SK-N-SH treated with all-trans-retinoic acid at 6 μM for 48 hours (cell line): ENCODE measurements around the gene GPR55.

ENCODE experiments used
- ATAC-seq: fragments of 200-7000 bp; cut with Tn5 transposase; 3 replicates; pipeline ENCODE4 v1.9.1; 2020; ENCODE audit warnings: mild to moderate bottlenecking, moderate library complexity
- ARNTL ChIP-seq: fragments of 450-650 bp; formaldehyde crosslinking; IDR thresholded peaks from 2 replicates; pipeline ENCODE4 v1.5.0; 2020; ENCODE audit warnings: low read depth, mild to moderate bottlenecking, moderate library complexity, borderline replicate concordance
- BACH2 ChIP-seq: fragments of 250-450 bp; sonication (Bioruptor Pico); IDR thresholded peaks from 2 replicates; pipeline ENCODE4 v1.9.0; 2021; ENCODE audit warnings: mild to moderate bottlenecking, borderline replicate concordance
- CREB5 ChIP-seq: fragments of 250-450 bp; sonication (Bioruptor Pico); IDR thresholded peaks from 2 replicates; pipeline ENCODE4 v1.5.1; 2020; ENCODE audit warnings: low read depth, mild to moderate bottlenecking, moderate library complexity
- CSRNP3 ChIP-seq: fragments of 250-450 bp; sonication (Bioruptor Pico); IDR thresholded peaks from 2 replicates; pipeline ENCODE4 v1.5.1; 2021; ENCODE audit warnings: mild to moderate bottlenecking, moderate library complexity
- ESRRG ChIP-seq: fragments of 250-450 bp; sonication (Bioruptor Pico); IDR thresholded peaks from 2 replicates; pipeline ENCODE4 v1.6.1; 2021; ENCODE audit warnings: mild to moderate bottlenecking
- GLIS3 ChIP-seq: fragments of 250-450 bp; sonication (Bioruptor Pico); IDR thresholded peaks from 2 replicates; pipeline ENCODE4 v1.5.0; 2020; ENCODE audit warnings: mild to moderate bottlenecking, moderate library complexity
- ISL1 ChIP-seq: fragments of 250-450 bp; sonication (Bioruptor Pico); IDR thresholded peaks from 2 replicates; pipeline ENCODE4 v2.1.2; 2022; ENCODE audit warnings: mild to moderate bottlenecking, moderate library complexity
- OSR1 ChIP-seq: fragments of 250-450 bp; sonication (Bioruptor Pico); IDR thresholded peaks from 2 replicates; pipeline ENCODE4 v1.8.0; 2022; ENCODE audit warnings: moderate library complexity, mild to moderate bottlenecking, inconsistent platforms
- PPARA ChIP-seq: fragments of 250-450 bp; sonication (Bioruptor Pico); IDR thresholded peaks from 2 replicates; pipeline ENCODE4 v1.5.0; 2020; ENCODE audit warnings: mild to moderate bottlenecking, borderline replicate concordance
- RARB ChIP-seq: fragments of 250-450 bp; sonication (Bioruptor Pico); IDR thresholded peaks from 2 replicates; pipeline ENCODE4 v1.8.0; 2021; ENCODE audit warnings: mild to moderate bottlenecking, moderate library complexity
- SNAI2 ChIP-seq: fragments of 250-450 bp; sonication (Bioruptor Pico); IDR thresholded peaks from 2 replicates; pipeline ENCODE4 v1.5.0; 2020; ENCODE audit warnings: mild to moderate bottlenecking, moderate library complexity
- TOX ChIP-seq: fragments of 250-450 bp; sonication (Bioruptor Pico); IDR thresholded peaks from 2 replicates; pipeline ENCODE4 v1.8.0; 2021; ENCODE audit warnings: mild to moderate bottlenecking, moderate library complexity, borderline replicate concordance
- TSHZ2 ChIP-seq: fragments of 250-450 bp; sonication (Bioruptor Pico); IDR thresholded peaks from 2 replicates; pipeline ENCODE4 v1.5.0; 2020; ENCODE audit warnings: mild to moderate bottlenecking, moderate library complexity
- ZC3H10 ChIP-seq: fragments of 250-450 bp; sonication (Bioruptor Pico); IDR thresholded peaks from 2 replicates; pipeline ENCODE4 v1.5.1; 2021; ENCODE audit warnings: mild to moderate bottlenecking, moderate library complexity
- ZFP3 ChIP-seq: fragments of 250-450 bp; sonication (Bioruptor Pico); IDR thresholded peaks from 2 replicates; pipeline ENCODE4 v1.5.0; 2020; ENCODE audit warnings: mild to moderate bottlenecking, moderate library complexity
- ZFP30 ChIP-seq: fragments of 450-650 bp; formaldehyde crosslinking; IDR thresholded peaks from 2 replicates; pipeline ENCODE4 v1.5.0; 2022; ENCODE audit warnings: mild to moderate bottlenecking, moderate library complexity
- ZNF565 ChIP-seq: fragments of 450-650 bp; formaldehyde crosslinking; conservative IDR thresholded peaks from 2 replicates; pipeline ENCODE4 v1.5.0; 2020; ENCODE audit warnings: low read depth, mild to moderate bottlenecking, moderate library complexity
- ZNF70 ChIP-seq: fragments of 450-650 bp; formaldehyde crosslinking; IDR thresholded peaks from 2 replicates; pipeline ENCODE4 v1.5.0; 2020; ENCODE audit warnings: mild to moderate bottlenecking, moderate library complexity
- ZNF8 ChIP-seq: fragments of 450-650 bp; formaldehyde crosslinking; IDR thresholded peaks from 2 replicates; pipeline ENCODE4 v1.5.0; 2020; ENCODE audit warnings: mild to moderate bottlenecking, moderate library complexity
- TF ChIP-seq, protein P1 (sequence below): fragments of 250-450 bp; sonication (Bioruptor Pico); IDR thresholded peaks from 2 replicates; pipeline ENCODE4 v1.8.0; 2021; ENCODE audit warnings: low read depth, mild to moderate bottlenecking, moderate library complexity, borderline replicate concordance

GPR55 gene

GRCh38 chr2:230961091-230961491 lies 36.0 kb upstream of the GPR55 start (continued):
- no peak for TF ChIP-seq TSHZ2 (CRISPR knock-in tag)
- TF ChIP-seq, protein P1, sequence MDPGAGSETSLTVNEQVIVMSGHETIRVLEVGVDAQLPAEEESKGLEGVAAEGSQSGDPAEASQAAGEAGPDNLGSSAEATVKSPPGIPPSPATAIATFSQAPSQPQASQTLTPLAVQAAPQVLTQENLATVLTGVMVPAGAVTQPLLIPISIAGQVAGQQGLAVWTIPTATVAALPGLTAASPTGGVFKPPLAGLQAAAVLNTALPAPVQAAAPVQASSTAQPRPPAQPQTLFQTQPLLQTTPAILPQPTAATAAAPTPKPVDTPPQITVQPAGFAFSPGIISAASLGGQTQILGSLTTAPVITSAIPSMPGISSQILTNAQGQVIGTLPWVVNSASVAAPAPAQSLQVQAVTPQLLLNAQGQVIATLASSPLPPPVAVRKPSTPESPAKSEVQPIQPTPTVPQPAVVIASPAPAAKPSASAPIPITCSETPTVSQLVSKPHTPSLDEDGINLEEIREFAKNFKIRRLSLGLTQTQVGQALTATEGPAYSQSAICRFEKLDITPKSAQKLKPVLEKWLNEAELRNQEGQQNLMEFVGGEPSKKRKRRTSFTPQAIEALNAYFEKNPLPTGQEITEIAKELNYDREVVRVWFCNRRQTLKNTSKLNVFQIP (CRISPR knock-in tag), result no peak
- TF ChIP-seq ZNF565 (CRISPR knock-in tag), result no peak
- no peak for TF ChIP-seq ZNF8 (CRISPR knock-in tag)
- no peak for TF ChIP-seq OSR1 (CRISPR knock-in tag)
- no peak for TF ChIP-seq CREB5
- TF ChIP-seq ZC3H10 (CRISPR knock-in tag), result no peak
- no peak for TF ChIP-seq BACH2 (CRISPR knock-in tag)
- TF ChIP-seq SNAI2 (CRISPR knock-in tag), result no peak
- TF ChIP-seq ZFP30, result no peak
- TF ChIP-seq TOX (CRISPR knock-in tag), result no peak
- TF ChIP-seq ISL1 (CRISPR knock-in tag), result no peak

- ATAC-seq, result no peak
Measured at GRCh38 chr2:230960026-230960425, 35.0 kb upstream of the GPR55 start.

More at GRCh38 chr2:230960026-230960425, 35.0 kb upstream of the GPR55 start:
- no peak for TF ChIP-seq BACH2 (CRISPR knock-in tag)
- no peak for TF ChIP-seq SNAI2 (CRISPR knock-in tag)
- no peak for TF ChIP-seq TOX (CRISPR knock-in tag)
- TF ChIP-seq GLIS3 (CRISPR knock-in tag), result no peak
- no peak for TF ChIP-seq ZFP30
- TF ChIP-seq CREB5, result no peak
- no peak for TF ChIP-seq ISL1 (CRISPR knock-in tag)
- TF ChIP-seq ARNTL (CRISPR knock-in tag), result no peak
- TF ChIP-seq ESRRG (CRISPR knock-in tag), result no peak
- no peak for TF ChIP-seq RARB (CRISPR knock-in tag)
- TF ChIP-seq ZNF565 (CRISPR knock-in tag), result no peak
- TF ChIP-seq PPARA (CRISPR knock-in tag), result no peak
- no peak for TF ChIP-seq ZFP3 (CRISPR knock-in tag)
- TF ChIP-seq CSRNP3 (CRISPR knock-in tag), result no peak
- TF ChIP-seq ZNF70, result no peak
- TF ChIP-seq, protein P1 (CRISPR knock-in tag), result no peak
- TF ChIP-seq ZNF8 (CRISPR knock-in tag), result no peak
